ENCODE data around the gene CHI3L1. TPM values are rescaled to one million over a fixed set of nuclear protein-coding genes. Genes with fewer than 3 reads are reported as not detected.

CHI3L1 gene
- total RNA-seq, 1 donor from 2014 or later: 85.1 TPM

DNA sequence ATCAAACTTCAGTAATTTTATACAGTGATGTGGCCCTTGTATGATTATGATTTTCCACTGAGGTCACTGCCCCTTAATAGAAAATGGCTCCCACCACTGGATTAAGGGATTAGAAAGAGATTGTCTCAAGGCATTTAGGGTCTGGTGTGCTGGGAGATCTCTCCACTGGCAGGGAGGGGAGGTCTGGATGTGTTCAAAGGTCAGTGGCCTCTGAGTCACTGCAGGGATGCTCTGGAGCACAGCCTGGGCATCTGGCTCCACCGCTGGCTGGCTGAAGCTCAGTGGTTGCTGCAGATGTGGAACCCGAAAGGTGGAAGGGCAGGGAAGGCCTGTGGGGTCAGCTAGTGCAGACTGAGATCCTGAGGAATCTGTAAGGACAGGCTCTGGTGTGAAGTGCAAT lies 18.3 kb upstream of the CHI3L1 start:
- ATAC-seq (no peak), DNase-seq (peak; percentile 34)
- intact Hi-C loops (cut with DNase I): no loop called here
- TF ChIP-seq, protein P1, sequence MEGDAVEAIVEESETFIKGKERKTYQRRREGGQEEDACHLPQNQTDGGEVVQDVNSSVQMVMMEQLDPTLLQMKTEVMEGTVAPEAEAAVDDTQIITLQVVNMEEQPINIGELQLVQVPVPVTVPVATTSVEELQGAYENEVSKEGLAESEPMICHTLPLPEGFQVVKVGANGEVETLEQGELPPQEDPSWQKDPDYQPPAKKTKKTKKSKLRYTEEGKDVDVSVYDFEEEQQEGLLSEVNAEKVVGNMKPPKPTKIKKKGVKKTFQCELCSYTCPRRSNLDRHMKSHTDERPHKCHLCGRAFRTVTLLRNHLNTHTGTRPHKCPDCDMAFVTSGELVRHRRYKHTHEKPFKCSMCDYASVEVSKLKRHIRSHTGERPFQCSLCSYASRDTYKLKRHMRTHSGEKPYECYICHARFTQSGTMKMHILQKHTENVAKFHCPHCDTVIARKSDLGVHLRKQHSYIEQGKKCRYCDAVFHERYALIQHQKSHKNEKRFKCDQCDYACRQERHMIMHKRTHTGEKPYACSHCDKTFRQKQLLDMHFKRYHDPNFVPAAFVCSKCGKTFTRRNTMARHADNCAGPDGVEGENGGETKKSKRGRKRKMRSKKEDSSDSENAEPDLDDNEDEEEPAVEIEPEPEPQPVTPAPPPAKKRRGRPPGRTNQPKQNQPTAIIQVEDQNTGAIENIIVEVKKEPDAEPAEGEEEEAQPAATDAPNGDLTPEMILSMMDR (IDR thresholded peaks at IDR 0.05): no peak
- H3K9me3 ChIP-seq: no peaks in the 10 kb centered on the region
- H3K4me3 ChIP-seq: no peak overlapping the region
- H3K4me1 ChIP-seq: peaks cover 25% of the 10 kb centered on the region
- no peak overlapping the region for H3K27ac ChIP-seq
- no peaks in the 10 kb centered on the region for H3K27me3 ChIP-seq
- H3K36me3 ChIP-seq: no peaks in the 10 kb centered on the region

DNA sequence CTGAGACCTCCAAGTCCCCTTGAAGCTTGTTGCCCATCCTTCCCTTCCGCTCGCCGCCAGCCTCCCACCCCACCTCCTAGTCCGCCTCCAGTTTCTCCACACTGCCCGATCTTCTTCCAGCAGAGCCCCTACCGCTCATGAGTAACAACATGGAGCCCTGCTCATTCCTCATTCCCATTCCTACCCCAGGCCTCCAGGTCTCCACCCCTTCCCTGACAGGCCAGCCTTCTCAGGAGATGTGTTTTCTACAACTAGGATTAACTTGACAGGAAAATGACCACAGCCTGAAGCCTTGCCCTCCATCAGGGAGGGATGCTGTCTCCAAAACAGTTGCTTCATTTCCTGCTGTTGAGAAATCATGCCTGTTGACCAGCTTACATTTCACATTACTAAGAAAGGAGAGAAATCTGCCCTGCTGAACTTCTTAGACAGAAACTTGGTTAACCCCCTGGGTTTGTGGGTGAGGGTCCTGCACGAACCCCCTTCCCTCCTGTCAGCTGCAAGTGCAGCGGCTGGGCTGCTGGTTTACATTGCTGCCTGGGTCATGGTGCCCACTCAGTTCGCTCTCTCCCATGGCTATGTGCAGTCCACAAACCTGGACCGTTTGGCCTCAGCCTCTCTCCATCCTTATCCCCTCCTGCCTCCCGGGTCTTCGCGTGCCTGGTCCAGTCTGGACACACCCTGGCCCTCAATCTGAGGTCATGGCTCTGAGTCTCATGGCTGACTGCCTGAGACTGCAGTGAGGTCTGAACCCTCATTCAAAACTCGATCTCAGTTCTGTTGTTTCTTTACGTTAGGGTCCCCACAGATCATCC lies 16.1 kb upstream of the CHI3L1 start:
- ATAC-seq (peak; percentile 65), DNase-seq (peak; percentile 64)
- Histone ChIP-seq H3K36me3 (no peaks in the 10 kb centered on the region), H3K27ac (peak overlapping the region; percentile 32), H3K4me1 (peaks cover 33% of the 10 kb centered on the region), H3K4me3 (no peak overlapping the region), H3K9me3 (no peaks in the 10 kb centered on the region), H3K27me3 (no peaks in the 10 kb centered on the region)
- TF ChIP-seq, protein P1 (IDR thresholded peaks at IDR 0.05): no peak
- intact Hi-C loops (cut with DNase I): no loop called here

DNA sequence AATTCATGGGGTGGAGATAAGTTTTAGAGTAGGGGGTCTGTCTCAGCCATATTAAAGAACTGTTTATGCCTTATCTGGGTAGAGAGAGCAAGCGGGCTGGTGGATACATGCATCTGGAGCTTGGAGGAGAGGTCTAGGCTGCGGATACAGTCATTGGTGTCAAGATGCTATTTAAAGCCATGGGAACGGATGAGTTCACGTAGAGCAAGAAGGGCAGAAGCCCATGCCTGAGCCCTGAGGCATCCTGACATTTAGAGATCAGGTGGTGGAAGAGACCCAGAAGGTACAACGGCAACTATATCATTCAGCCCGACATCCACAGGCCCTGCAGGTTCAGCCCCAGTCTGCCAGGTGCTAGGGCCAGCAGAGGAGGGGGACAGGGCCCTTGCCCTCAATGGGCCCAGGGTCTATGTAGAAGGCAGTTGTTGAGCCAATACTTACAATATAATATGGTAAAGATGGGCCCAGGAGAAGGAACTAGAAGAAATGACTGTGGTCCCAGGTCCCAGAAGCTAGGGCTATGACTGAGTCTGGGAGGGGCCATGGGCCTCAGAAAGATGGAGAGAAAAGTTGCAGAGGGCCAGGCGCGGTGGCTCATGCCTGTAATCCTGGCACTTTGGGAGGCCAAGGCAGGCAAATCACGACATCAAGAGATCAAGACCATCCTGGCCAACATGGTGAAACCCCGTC lies 15.2 kb upstream of the CHI3L1 start:
- H3K4me1 ChIP-seq: peaks cover 33% of the 10 kb centered on the region
- DNase-seq: no peak
- no peak overlapping the region for H3K4me3 ChIP-seq
- H3K9me3 ChIP-seq: no peaks in the 10 kb centered on the region
- no peaks in the 10 kb centered on the region for H3K27me3 ChIP-seq
- peak overlapping the region; percentile 20 for H3K27ac ChIP-seq
- H3K36me3 ChIP-seq: no peaks in the 10 kb centered on the region
- TF ChIP-seq, protein P1 (IDR thresholded peaks at IDR 0.05): no peak
- ATAC-seq: no peak
- intact Hi-C loops (cut with DNase I): no loop called here

DNA sequence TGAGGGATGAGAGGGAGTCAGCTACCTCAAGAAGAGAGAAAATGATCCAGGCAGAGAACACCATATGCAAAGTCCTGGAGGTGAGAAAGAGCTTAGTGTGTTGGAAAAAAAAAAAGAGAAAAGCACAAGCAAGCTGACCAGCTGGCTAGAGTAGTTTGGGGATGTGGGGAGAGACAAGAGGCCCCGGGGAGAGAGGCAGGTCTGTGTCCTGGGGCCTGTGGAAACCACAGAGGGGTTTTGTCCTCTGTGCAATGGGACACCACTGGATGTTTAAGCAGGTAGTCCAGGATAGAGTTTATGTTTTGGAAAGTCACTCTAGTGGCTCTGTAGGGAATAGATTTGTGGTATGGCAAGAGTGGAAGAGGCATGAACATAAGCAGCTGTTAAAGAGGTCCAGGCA lies 14.4 kb upstream of the CHI3L1 start:
- Histone ChIP-seq H3K9me3 (no peaks in the 10 kb centered on the region), H3K27ac (peak overlapping the region; percentile 20), H3K4me1 (peaks cover 33% of the 10 kb centered on the region), H3K4me3 (no peak overlapping the region), H3K36me3 (no peaks in the 10 kb centered on the region), H3K27me3 (no peaks in the 10 kb centered on the region)
- ATAC-seq (no peak), DNase-seq (no peak)
- TF ChIP-seq, protein P1 (IDR thresholded peaks at IDR 0.05): no peak
- intact Hi-C loops (cut with DNase I): no loop called here

DNA sequence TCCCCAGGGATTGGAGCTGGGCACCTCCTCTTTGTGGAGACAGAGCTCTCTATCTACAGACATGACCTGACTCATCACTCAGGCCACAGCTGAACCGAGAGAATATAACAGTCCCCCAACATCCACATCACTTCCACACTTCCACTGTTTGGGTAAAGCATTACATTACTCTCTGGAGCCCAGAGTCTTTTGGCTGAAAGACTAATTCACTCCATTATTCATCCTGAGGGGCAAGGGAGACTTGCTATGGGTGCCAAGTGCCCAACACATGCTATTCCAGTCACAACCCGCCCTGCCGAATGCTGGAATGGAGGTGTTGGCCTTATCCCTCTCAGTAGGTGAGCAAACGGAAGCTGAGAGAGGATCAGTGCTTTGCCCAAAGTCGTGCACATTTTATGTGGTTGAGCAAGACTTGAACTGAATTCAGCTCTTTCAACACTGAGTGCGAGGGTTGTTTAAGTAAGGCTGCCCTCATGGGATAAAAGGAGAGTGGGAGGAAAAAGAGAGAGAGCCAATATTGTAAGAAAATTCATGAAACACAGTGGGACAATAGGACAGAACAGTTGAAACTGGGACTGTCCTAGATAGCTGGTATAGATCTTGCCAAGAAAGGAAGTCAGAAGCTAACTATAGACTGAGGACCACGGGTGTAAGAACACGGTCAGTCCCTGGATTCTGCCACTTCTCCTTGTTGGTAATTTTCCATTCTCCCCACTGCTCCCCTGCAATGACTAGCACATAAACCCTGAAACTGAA lies 13.5 kb upstream of the CHI3L1 start:
- H3K27me3 ChIP-seq: no peaks in the 10 kb centered on the region
- H3K9me3 ChIP-seq: no peaks in the 10 kb centered on the region
- no peaks in the 10 kb centered on the region for H3K36me3 ChIP-seq
- peaks cover 33% of the 10 kb centered on the region for H3K4me1 ChIP-seq
- TF ChIP-seq, protein P1 (IDR thresholded peaks at IDR 0.05): no peak
- DNase-seq: peak; percentile 65
- H3K4me3 ChIP-seq: no peak overlapping the region
- ATAC-seq: peak; percentile 83
- H3K27ac ChIP-seq: peak overlapping the region; percentile 20
- intact Hi-C loops (cut with DNase I): no loop called here

Data from upper lobe of right lung (tissue), 1 donor.